ENCODE data around the gene PRKCB.
"Not testable (repeated sequence)": the region's sequence is repeated elsewhere in the genome, so short reads cannot be mapped to it uniquely, and the experiment has no call there.

Gene PRKCB

DNA sequence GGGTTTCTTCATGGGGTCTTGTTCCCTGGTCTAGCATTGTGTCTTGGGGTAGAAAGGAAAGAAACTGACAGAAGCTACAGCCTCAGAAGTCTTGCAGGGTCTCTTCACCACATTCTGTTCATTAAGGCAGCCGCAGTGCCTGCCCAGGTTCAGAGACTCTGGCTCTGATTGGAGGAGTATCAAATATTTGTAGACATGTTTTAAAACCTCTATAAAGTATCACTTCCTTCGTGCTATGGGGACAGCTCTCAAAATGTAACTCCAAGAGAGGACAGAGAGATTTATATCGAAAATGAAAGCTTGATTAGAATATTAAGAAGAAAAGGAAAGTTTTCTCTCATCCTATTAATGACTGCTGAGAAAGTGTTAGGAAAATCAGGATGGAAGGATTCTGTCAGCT lies 313.3 kb downstream of the PRKCB start:
- no peak for DNase-seq (ENCODE audit: low read depth in 1 of 2, low spot score in 1 of 2)
- TF ChIP-seq, protein P1, sequence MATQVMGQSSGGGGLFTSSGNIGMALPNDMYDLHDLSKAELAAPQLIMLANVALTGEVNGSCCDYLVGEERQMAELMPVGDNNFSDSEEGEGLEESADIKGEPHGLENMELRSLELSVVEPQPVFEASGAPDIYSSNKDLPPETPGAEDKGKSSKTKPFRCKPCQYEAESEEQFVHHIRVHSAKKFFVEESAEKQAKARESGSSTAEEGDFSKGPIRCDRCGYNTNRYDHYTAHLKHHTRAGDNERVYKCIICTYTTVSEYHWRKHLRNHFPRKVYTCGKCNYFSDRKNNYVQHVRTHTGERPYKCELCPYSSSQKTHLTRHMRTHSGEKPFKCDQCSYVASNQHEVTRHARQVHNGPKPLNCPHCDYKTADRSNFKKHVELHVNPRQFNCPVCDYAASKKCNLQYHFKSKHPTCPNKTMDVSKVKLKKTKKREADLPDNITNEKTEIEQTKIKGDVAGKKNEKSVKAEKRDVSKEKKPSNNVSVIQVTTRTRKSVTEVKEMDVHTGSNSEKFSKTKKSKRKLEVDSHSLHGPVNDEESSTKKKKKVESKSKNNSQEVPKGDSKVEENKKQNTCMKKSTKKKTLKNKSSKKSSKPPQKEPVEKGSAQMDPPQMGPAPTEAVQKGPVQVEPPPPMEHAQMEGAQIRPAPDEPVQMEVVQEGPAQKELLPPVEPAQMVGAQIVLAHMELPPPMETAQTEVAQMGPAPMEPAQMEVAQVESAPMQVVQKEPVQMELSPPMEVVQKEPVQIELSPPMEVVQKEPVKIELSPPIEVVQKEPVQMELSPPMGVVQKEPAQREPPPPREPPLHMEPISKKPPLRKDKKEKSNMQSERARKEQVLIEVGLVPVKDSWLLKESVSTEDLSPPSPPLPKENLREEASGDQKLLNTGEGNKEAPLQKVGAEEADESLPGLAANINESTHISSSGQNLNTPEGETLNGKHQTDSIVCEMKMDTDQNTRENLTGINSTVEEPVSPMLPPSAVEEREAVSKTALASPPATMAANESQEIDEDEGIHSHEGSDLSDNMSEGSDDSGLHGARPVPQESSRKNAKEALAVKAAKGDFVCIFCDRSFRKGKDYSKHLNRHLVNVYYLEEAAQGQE (IDR thresholded peaks at IDR 0.05; ENCODE audit: insufficient replicate concordance, low read depth), result no peak
- TF ChIP-seq GABPA (IDR thresholded peaks at IDR 0.05; ENCODE audit: low read depth), result no peak
- TF ChIP-seq, protein P2, sequence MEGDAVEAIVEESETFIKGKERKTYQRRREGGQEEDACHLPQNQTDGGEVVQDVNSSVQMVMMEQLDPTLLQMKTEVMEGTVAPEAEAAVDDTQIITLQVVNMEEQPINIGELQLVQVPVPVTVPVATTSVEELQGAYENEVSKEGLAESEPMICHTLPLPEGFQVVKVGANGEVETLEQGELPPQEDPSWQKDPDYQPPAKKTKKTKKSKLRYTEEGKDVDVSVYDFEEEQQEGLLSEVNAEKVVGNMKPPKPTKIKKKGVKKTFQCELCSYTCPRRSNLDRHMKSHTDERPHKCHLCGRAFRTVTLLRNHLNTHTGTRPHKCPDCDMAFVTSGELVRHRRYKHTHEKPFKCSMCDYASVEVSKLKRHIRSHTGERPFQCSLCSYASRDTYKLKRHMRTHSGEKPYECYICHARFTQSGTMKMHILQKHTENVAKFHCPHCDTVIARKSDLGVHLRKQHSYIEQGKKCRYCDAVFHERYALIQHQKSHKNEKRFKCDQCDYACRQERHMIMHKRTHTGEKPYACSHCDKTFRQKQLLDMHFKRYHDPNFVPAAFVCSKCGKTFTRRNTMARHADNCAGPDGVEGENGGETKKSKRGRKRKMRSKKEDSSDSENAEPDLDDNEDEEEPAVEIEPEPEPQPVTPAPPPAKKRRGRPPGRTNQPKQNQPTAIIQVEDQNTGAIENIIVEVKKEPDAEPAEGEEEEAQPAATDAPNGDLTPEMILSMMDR (IDR thresholded peaks at IDR 0.05; ENCODE audit: insufficient read depth, low read length), result no peak
- TF ChIP-seq SPI1 (IDR thresholded peaks at IDR 0.05; ENCODE audit: borderline replicate concordance, low read depth), result no peak
- no peak for TF ChIP-seq POLR2AphosphoS5 (IDR thresholded peaks at IDR 0.05; ENCODE audit: low read depth)
- H3K27ac ChIP-seq (replicated peaks), result no peak overlapping the region
- H3K27me3 ChIP-seq (ENCODE audit: insufficient read depth, poor library complexity, severe bottlenecking), result no peaks in the 10 kb centered on the region
- no peak overlapping the region for H3K4me3 ChIP-seq (replicated peaks; ENCODE audit: insufficient read depth, low read length)

DNA sequence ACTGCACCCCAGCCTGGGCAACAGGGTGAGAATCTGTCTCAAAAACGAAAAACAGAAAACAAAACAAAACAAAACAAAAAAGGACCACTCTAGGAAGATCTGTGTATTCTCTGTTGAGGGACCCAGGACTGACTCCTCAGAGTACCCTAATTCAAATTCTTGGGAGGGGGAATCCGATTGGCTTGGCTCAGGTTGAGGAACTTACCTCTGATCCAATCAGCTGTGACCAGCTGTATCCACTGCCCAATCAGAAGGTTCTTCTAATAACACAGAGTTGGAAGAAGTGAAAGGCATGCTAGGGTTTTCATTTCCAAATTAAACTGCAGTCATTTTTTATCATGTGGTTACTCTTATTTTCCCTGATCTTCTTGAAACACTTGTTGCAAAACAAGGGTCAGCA lies 314.5 kb downstream of the PRKCB start:
- no peak for DNase-seq (ENCODE audit: low read depth in 1 of 2, low spot score in 1 of 2)
- H3K27me3 ChIP-seq (ENCODE audit: insufficient read depth, poor library complexity, severe bottlenecking), result no peaks in the 10 kb centered on the region
- H3K27ac ChIP-seq (replicated peaks), result no peak overlapping the region
- TF ChIP-seq SPI1 (IDR thresholded peaks at IDR 0.05; ENCODE audit: borderline replicate concordance, low read depth) (no peak), POLR2AphosphoS5 (IDR thresholded peaks at IDR 0.05; ENCODE audit: low read depth) (no peak), GABPA (IDR thresholded peaks at IDR 0.05; ENCODE audit: low read depth) (no peak)
- TF ChIP-seq, protein P1 (IDR thresholded peaks at IDR 0.05; ENCODE audit: insufficient replicate concordance, low read depth), result no peak
- TF ChIP-seq, protein P2 (IDR thresholded peaks at IDR 0.05; ENCODE audit: insufficient read depth, low read length), result no peak
- no peak overlapping the region for H3K4me3 ChIP-seq (replicated peaks; ENCODE audit: insufficient read depth, low read length)

DNA sequence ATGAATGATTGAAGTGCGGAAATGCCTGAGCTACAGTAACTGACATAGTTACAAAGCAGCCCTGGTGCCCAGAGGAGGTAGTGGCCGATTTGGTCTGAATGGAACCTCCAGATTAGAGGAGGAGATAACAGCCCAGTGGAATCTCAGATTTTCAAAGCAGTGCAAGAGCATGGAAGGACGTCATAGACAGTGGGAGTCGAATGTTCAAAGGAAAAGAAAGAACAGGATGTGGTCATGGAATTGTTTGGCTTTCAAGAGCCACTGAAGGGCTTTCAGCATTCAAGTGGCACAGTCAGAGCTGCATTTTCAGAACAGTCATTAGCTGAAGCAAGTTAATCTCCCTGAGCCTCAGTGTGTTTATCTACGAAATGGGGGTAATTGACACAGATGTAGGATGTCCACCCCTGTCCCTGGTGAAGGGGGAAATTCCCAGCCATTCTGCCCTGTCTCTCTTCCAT lies 315.7 kb downstream of the PRKCB start:
- Histone ChIP-seq H3K27ac (replicated peaks) (no peak overlapping the region), H3K27me3 (ENCODE audit: insufficient read depth, poor library complexity, severe bottlenecking) (no peaks in the 10 kb centered on the region), H3K4me3 (replicated peaks; ENCODE audit: insufficient read depth, low read length) (no peak overlapping the region)
- TF ChIP-seq, protein P1 (IDR thresholded peaks at IDR 0.05; ENCODE audit: insufficient replicate concordance, low read depth), result no peak
- TF ChIP-seq GABPA (IDR thresholded peaks at IDR 0.05; ENCODE audit: low read depth) (no peak), POLR2AphosphoS5 (IDR thresholded peaks at IDR 0.05; ENCODE audit: low read depth) (no peak), SPI1 (IDR thresholded peaks at IDR 0.05; ENCODE audit: borderline replicate concordance, low read depth) (no peak)
- TF ChIP-seq, protein P2 (IDR thresholded peaks at IDR 0.05; ENCODE audit: insufficient read depth, low read length), result no peak
- no peak for DNase-seq (ENCODE audit: low read depth in 1 of 2, low spot score in 1 of 2)

DNA sequence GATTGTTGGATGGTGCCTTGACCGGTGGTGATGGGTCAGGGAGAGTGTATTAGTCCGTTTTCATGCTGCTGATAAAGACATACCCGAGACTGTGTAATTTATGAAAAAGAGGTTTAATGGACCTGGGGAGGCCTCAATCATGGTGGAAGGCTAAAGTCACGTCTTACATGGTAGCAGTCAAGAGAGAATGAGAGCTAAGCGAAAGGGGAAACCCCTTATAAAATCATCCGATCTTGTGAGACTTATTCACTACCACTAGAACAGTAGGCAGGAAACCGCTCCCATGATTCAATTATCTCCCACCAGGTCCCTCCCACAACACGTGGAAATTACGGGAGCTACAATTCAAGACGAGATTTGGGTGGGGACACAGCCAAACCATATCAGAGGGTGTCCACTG lies 316.3 kb downstream of the PRKCB start:
- H3K27me3 ChIP-seq (ENCODE audit: insufficient read depth, poor library complexity, severe bottlenecking); H3K27ac ChIP-seq (replicated peaks); H3K4me3 ChIP-seq (replicated peaks; ENCODE audit: insufficient read depth, low read length); DNase-seq (ENCODE audit: low read depth in 1 of 2, low spot score in 1 of 2): not testable (repeated sequence)

Measured in HL-60 (cell line).